Mononuclear cell (primary cell): ENCODE measurements around the gene RNF34. TPM values are rescaled to one million over a fixed set of nuclear protein-coding genes. Genes with fewer than 3 reads are reported as not detected.
A peak's percentile ranks its signal among the peaks of the same experiment; 100 is the strongest.
"Not testable (repeated sequence)": the region's sequence is repeated elsewhere in the genome, so short reads cannot be mapped to it uniquely, and the experiment has no call there.

ENCODE experiments used
- H3K27me3 ChIP-seq: 2 replicates; pipeline ENCODE4 v1.6.0; 2011; ENCODE audit warnings: low read length, control low read depth; ENCODE audit not compliant: insufficient read depth
- H3K4me1 ChIP-seq: 2 replicates; pipeline ENCODE4 v1.5.1; 2011; ENCODE audit warnings: mild to moderate bottlenecking, low read length, control low read depth; ENCODE audit not compliant: insufficient read depth
- H3K4me3 ChIP-seq: 2 replicates; pipeline ENCODE4 v1.5.1; 2011; ENCODE audit warnings: mild to moderate bottlenecking, low read length, moderate library complexity
- H3K9me3 ChIP-seq: 2 replicates; pipeline ENCODE4 v1.5.1; 2011; ENCODE audit warnings: low read depth, mild to moderate bottlenecking, control low read depth, low read length
- total RNA-seq: library from RNA; depleted of rRNA; stranded (reverse); fragments of >200 nt; gene quantifications from one replicate; pipeline ENCODE4 v1.2.3, GENCODE V29; 2012

RNF34 gene
- total RNA-seq, 1 donor = 54.4 TPM

DNA sequence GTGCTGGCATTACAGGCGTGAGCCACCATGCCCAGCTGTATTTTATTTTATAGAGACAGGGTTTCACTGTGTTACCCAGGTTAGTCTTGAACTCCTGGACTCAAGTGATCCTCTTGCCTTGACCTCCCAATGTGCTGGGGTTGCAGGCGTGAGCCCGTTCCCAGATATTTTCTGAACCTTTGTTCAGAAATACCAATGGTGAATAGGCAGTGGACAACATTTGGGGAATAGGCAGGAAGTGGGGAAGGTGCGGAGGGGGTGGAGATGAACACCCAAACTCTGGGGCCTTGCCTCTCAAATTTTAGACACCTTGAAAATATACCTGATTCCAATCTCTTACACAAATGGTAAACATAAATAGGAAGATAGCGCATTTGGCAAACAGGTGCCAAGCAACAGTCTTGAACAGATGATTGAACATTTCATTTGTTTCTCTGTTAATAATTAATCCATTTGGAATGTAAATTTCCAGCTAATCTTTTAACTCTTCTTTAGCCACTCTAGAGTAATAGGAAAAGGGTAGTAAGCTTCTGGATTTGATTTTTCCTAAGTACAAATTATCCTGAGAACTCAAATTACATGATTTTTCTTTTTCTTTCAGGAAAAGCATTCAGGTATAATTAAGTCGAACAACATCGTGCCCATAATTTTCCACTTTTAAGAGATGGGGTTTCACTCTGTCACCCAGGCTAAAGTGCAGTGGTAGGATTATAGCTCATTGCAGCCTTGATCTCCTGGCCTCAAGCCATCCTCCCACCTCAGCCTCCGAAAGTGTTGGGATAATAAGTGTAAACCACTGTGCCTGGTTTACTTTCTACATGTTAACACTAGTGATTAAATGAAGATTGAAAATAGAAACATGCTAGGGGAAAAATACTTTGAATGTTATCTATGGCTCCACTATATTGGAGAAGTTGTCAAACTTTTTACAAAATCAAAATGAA lies 22.9 kb upstream of the RNF34 start:
- Histone ChIP-seq H3K4me1 (no peaks in the 10 kb centered on the region), H3K4me3 (no peak overlapping the region), H3K27me3 (no peaks in the 10 kb centered on the region), H3K9me3 (no peaks in the 10 kb centered on the region)

DNA sequence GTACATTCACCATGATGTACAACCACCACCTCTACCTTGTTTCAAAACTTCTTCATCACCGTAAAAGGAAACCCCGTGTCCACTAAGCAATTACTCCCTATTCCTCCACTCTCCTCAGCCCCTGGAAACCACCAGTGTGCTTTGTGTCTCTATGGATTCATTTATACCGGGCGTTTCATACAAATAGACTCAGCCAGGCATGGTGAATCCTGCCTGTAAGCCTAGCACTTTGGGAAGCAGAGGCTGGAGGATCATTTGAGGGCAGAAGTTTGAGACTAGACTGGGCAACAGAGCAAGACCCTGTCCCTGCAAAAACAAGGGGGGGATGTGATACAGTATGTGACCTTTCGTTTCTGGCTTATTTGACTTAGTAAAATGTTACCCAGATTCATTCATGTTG lies 21.2 kb upstream of the RNF34 start:
- Histone ChIP-seq H3K4me3 (no peak overlapping the region), H3K27me3 (no peaks in the 10 kb centered on the region), H3K9me3 (no peaks in the 10 kb centered on the region), H3K4me1 (no peaks in the 10 kb centered on the region)

DNA sequence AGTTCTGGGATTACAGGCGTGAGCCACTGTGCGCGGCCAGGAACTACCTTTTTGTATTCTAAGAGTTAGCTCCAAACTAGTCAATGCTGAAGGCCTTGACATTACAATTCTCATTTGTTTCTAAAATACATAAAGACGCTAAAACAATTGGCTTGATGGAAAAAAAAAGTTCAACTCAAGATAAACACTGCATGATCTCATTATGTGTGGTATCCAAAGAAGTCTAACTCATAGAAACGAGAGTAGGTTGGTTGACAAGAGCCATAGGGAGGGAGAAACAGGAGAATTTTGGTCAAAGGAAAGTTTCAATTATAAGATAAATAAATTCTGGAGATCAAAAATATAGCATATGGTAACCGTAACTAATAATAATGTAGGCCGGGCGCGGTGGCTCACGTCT lies 20.0 kb upstream of the RNF34 start:
- no peak overlapping the region for H3K4me3 ChIP-seq
- no peaks in the 10 kb centered on the region for H3K9me3 ChIP-seq

DNA sequence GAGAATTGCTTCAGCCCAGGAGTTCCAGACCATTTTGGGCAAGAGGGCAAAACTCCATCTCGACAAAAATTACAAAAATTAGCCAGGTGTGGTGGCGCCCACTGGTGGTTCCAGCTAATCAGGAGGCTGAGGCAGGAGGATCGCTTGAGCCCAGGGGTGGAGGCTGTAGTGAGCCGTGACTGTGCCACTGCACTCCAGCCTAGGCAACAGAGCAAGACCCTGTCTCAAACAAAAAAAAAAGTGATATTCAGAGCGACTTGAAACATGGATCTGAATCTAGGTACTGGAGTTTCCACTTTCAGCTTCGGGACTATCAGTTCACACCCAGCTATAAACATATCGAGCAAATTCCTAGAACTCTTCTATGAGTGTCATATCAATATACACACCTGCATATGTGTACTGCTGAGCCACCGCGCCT lies 16.3 kb upstream of the RNF34 start:
- no peaks in the 10 kb centered on the region for H3K9me3 ChIP-seq
- no peak overlapping the region for H3K4me3 ChIP-seq
- peaks cover 7% of the 10 kb centered on the region for H3K4me1 ChIP-seq
- H3K27me3 ChIP-seq = no peaks in the 10 kb centered on the region

More for the DNA sequence above, 20.0 kb upstream of the RNF34 start:
- no peaks in the 10 kb centered on the region for H3K27me3 ChIP-seq
- H3K4me1 ChIP-seq = no peaks in the 10 kb centered on the region

DNA sequence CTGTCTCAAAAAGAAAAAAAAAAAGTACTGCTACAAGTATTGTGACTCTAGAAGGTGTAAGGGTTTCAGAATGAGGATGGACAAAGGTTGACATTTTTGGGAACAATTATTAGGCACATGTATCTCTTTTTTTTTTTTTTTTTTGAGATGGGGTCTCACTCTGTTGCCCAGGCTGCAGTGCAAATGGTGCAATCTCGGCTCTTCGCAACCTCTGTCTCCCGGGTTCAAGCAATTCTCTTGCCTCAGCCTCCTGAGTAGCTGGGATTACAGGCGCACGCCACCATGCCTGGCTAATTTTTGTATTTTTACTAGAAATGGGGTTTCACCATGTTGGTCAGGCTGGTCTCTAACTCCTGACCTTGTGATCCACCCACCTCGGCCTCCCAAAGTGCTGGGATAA lies 15.0 kb upstream of the RNF34 start:
- H3K9me3 ChIP-seq, H3K27me3 ChIP-seq, H3K4me3 ChIP-seq: not testable (repeated sequence)
- H3K4me1 ChIP-seq = peaks cover 13% of the 10 kb centered on the region

DNA sequence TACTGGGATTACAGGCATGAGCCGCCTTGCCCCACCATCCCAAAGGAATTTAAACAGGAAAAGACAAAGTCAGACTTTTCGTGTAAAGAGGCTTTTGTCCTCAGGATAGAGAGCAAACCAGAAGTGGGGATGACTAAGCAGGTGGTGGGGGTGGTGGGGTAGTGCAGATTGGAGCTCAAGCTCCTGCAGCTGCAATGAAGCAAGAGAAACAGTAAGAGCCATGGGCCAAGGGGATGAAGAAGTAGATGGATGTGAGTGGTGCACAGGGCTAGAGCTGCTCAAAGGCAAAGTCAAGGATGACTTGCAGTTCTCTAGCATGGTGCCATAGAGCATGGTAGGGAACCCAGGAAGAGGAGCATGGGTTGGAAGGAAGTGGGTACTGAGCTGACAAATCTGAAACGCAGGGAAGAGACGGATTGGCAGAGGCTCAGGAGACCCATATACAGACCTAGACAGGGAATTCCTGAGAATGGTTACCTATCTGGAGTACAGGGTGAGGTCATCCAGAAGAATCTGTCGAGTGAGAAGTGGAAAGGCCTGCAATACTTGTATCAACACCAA lies 11.4 kb upstream of the RNF34 start:
- Histone ChIP-seq H3K27me3 (no peaks in the 10 kb centered on the region), H3K4me1 (peaks cover 20% of the 10 kb centered on the region), H3K4me3 (no peak overlapping the region), H3K9me3 (no peaks in the 10 kb centered on the region)

DNA sequence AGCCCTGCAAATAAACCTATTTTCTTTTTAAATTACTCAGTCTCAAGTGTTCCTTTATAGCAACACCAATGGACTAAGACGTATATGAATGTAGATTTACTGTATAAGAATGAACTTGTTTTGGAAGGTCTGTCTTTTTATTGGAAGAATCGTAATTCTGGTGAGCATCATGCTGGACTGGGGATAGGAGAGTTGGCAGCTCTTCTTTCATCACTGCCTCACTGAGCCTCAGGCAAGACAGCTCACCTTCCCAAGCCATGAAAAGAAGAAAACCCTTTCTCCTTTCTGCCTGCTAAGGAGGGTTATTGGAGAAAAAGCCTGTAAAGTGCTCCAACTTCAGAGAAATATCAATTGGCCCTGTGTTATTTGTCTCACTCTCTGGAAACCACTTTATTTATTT lies 9.1 kb upstream of the RNF34 start:
- Histone ChIP-seq H3K27me3 (no peaks in the 10 kb centered on the region), H3K4me3 (no peak overlapping the region), H3K9me3 (no peaks in the 10 kb centered on the region), H3K4me1 (peaks cover 20% of the 10 kb centered on the region)

DNA sequence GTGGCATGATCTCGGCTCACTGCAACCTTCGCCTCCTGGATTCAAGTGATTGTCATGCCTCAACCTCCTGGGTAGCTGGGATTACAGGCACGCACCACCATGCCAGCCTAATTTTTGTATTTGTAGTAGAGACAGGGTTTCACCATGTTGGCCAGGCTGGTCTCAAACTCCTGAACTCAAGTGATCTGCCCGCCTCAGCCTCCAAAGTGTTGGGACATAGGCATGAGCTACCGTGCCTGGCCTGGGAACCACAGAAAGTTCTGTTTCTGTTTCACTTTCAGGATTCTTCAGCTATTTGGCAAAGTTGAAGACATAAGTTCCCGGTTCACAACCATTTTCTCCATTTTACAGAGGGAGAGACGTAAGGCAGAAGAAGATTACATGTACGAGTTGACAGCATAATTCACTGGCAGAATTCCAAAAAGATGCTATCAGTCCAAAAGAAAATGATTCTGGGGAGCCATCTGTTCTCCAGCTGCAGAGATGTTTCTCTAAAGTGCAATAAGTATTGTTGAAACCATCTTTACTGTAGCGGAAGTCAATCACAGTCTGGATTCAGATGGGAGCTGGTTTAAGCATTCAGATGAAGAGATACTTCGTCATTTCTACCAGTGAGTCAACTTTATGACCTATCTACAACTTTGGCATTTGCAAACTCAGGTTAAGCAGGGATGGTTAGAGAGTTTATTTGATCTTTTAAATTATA lies 8.1 kb upstream of the RNF34 start:
- Histone ChIP-seq H3K4me1 (peaks cover 20% of the 10 kb centered on the region), H3K9me3 (no peaks in the 10 kb centered on the region), H3K4me3 (no peak overlapping the region), H3K27me3 (no peaks in the 10 kb centered on the region)

DNA sequence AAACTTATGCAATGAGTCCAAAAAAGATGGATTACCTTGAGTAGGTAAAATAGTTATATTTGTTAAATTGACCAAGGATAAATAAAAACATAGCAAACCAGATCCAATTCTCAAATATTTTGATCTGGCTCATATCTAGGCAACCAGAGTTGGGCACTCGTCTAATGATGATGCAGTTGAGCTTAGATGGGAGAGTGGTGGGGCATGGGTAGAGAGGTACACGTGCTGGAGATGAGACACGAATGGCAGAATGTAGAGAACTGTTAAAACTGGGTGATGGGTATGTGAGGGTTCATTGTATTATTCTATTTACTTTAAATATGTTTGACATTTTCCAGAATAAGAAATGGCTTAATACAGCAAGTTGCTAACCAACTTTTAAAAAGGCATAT lies 7.6 kb upstream of the RNF34 start:
- Histone ChIP-seq H3K27me3 (no peaks in the 10 kb centered on the region), H3K4me3 (no peak overlapping the region), H3K4me1 (peaks cover 20% of the 10 kb centered on the region), H3K9me3 (no peaks in the 10 kb centered on the region)

DNA sequence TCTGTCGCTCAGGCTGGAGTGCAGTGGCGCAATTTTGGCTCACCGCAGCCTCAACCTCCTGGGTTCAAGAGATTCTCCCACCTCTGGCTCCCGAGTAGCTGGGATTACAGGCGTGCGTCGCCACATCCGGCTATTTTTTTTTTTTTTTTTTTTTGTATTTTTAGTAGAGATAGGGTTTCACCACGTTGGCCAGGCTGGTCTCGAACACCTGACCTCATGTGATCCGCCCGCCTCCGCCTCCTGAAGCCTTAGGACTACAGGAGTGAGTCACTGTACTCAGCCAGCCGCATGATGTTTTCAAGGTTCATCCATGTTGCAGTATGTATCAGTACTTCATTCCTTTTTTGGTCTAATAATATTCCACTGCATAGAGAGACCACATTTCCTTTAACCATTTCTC lies 2.4 kb upstream of the RNF34 start:
- H3K27me3 ChIP-seq = no peaks in the 10 kb centered on the region
- no peaks in the 10 kb centered on the region for H3K9me3 ChIP-seq
- peaks cover 28% of the 10 kb centered on the region for H3K4me1 ChIP-seq
- no peak overlapping the region for H3K4me3 ChIP-seq

DNA sequence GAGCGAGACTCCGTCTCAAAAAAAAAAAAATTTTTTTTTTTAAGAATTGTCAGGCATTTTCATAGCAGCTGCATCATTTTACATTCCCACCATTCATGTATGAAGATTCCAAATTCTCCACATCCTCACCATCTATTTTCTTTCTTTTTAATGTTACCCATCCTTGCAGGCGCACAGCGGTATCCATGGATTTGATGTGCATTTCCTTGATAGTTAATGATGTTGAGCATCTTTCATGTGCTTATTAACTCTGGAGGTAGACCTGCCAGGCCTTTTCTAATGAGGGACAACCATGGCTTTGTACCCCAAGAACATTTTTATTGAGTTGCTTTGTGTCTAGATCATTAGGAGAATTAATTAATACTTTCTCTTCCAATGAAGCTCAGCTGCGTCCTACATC lies 1.6 kb upstream of the RNF34 start:
- H3K4me1 ChIP-seq = peaks cover 28% of the 10 kb centered on the region
- H3K4me3 ChIP-seq = no peak overlapping the region
- H3K27me3 ChIP-seq = no peaks in the 10 kb centered on the region
- no peaks in the 10 kb centered on the region for H3K9me3 ChIP-seq

DNA sequence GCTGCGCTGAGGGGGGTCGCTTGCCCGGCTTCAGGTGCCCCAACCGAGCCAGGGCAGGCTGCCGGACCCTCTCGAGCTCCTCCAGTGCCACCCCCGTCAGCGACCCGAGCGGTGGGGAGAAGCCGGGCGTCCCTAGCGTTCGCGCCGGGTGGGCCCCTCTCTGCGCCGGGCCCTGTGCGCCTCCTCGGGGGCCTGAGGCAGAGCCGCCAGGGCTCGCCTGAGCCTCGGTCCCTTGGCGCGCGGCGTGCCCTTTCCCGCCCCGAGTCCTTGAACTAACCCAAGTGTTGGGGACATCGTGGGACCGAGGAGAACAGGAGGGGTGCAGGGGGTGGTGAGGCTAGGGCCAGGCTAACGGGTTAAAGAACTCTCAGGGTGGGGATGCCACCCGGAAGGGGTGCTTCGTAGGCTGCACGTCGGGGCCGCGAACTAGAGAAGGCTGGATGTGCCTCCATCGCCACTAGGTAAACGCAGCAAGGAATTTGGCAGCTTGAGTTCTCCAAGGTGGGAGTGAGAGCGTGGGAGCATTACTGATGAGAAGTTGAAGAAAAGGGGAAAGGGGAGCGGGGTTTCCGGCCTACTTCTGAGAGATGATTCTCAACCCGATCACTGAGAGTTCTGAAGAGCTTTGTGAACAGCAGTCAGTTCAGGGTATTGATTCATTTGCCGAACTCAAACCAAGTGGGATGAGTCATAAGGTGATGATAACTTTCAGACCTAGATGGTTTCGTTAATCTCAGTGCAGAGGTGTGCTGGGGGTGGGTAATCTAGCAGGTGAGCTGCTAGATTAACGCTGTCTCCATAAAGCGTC lies 618 bp downstream of the RNF34 start:
- Histone ChIP-seq H3K4me1 (peaks cover 28% of the 10 kb centered on the region), H3K27me3 (no peaks in the 10 kb centered on the region), H3K9me3 (no peaks in the 10 kb centered on the region), H3K4me3 (peak overlapping the region; percentile 93)

DNA sequence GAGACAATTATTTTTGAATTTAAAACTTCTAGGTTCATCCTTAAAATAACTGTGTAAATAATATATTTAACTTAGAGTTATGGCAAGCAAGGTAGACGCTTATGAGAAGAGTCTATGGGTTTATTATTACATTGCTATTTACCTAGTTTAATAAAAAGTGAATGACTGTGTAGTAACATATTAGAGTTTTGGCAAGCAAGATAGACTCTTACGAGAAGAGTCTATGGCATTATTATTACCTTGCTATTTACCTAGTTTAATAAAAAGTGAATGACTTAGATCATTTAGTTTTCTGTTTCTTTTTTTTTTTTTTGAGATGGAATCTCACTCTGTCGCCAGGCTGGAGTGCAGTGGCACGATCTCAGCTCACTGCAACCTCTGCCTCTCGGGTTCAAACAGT lies 3.8 kb downstream of the RNF34 start:
- Histone ChIP-seq H3K4me1 (peaks cover 26% of the 10 kb centered on the region), H3K4me3 (no peak overlapping the region), H3K27me3 (no peaks in the 10 kb centered on the region), H3K9me3 (no peaks in the 10 kb centered on the region)

DNA sequence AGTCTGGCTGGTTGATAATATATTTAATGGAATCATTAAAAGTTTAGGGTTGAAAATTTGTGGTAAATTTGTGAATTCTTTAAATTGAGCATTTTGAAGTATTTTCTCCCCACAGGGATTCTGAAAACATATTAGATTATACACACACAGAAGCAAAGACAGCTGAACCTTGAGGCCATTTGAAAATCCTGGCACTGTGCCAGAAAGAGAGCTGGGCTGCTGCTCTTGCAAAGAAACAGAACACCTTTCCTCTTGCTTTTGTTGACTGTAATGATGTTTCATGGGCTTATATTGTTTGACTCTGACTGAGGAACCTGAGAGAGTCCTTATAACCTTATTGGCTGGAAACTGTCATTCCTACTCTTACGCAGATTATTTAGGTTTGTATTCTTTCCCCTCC lies 4.8 kb downstream of the RNF34 start:
- H3K4me1 ChIP-seq = peaks cover 18% of the 10 kb centered on the region

DNA sequence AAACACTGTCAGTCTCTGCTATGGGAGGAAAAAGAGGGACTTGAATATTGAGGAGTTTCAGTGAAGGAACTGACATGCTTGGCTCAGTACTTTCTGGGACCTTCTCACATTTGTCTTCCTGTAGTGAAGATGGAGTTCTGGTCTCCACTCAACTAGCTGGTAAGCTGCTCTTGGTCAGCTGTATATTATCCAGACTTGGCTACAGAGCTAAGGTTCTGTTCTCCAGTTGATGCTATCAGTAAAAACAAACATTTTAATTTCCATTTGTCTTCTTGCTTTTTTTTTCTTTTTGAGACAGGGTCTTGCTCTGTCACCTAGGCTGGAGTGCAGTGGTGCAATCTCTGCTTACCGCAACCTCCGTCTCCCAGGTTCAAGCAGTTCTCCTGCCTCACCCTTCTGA lies 5.3 kb downstream of the RNF34 start:
- Histone ChIP-seq H3K27me3 (no peaks in the 10 kb centered on the region), H3K4me1 (peaks cover 18% of the 10 kb centered on the region), H3K9me3 (no peaks in the 10 kb centered on the region), H3K4me3 (no peak overlapping the region)

More for the DNA sequence above, 4.8 kb downstream of the RNF34 start:
- Histone ChIP-seq H3K4me3 (no peak overlapping the region), H3K9me3 (no peaks in the 10 kb centered on the region), H3K27me3 (no peaks in the 10 kb centered on the region)
